Lung (tissue), 12 donors: ENCODE results near the gene ADAMTS15. TPM values are rescaled to one million over a fixed set of nuclear protein-coding genes. Genes with fewer than 3 reads are reported as not detected.

Experiments used
- ATAC-seq: fragments of 200-7000 bp; cut with Tn5 transposase; one replicate; pipeline ENCODE4 v1.9.1; 2020; ENCODE audit warnings: moderate number of reproducible peaks; ENCODE audit not compliant: insufficient read depth, low FRiP score
- DNase-seq, 3 donors: peaks; one replicate each; pipeline ENCODE4 v3.0.0-alpha.2; 2013 to 2017
- H3K27ac ChIP-seq, 2 donors: one replicate each; pipeline ENCODE4 v1.5.1; 2013; ENCODE audit warnings: mild to moderate bottlenecking in 2 of 2, moderate library complexity in 2 of 2, control low read depth in 1 of 2, inconsistent platforms in 1 of 2, low read depth in 1 of 2, low read length in 1 of 2
- H3K27me3 ChIP-seq, 3 donors: one replicate each; pipeline ENCODE4 v1.5.1; 2013; ENCODE audit warnings: low read length in 2 of 3; ENCODE audit not compliant: control insufficient read depth in 3 of 3, insufficient read depth in 3 of 3
- H3K36me3 ChIP-seq, 4 donors: one replicate each; pipeline ENCODE4 v1.5.1; 2013; ENCODE audit warnings: low read length in 4 of 4, mild to moderate bottlenecking in 1 of 4, moderate library complexity in 1 of 4; ENCODE audit not compliant: control insufficient read depth in 4 of 4, insufficient read depth in 4 of 4
- H3K4me1 ChIP-seq, 5 donors: one replicate each; pipeline ENCODE4 v1.5.1; 2013; ENCODE audit warnings: low read length in 5 of 5, mild to moderate bottlenecking in 2 of 5, moderate library complexity in 1 of 5; ENCODE audit not compliant: control insufficient read depth in 5 of 5, insufficient read depth in 5 of 5
- H3K4me3 ChIP-seq: one replicate; pipeline ENCODE4 v1.5.1; 2013; ENCODE audit warnings: mild to moderate bottlenecking, control low read depth, moderate library complexity
- H3K9ac ChIP-seq, 2 donors: one replicate each; pipeline ENCODE4 v1.5.1; 2013; ENCODE audit warnings: low read length in 2 of 2, control low read depth in 1 of 2; ENCODE audit not compliant: insufficient read depth in 1 of 2
- H3K9me3 ChIP-seq, 4 donors: one replicate each; pipeline ENCODE4 v1.5.1; 2013; ENCODE audit warnings: low read length in 3 of 4, mild to moderate bottlenecking in 1 of 4, moderate library complexity in 1 of 4; ENCODE audit not compliant: control insufficient read depth in 4 of 4, insufficient read depth in 3 of 4
- WGBS, 2 donors: extraction: QIAGEN DNeasy Blood & Tissue Kit; methylation state at CpG; one replicate each; pipeline ENCODE4 v1.1.7; 2013; 5-methylcytosine and 5-hydroxymethylcytosine counted together
- polyA plus RNA-seq, 2 donors: library from polyadenylated mRNA; stranded (reverse); fragments of 200-250 nt; gene quantifications; one replicate each; pipeline ENCODE4 v1.2.1, GENCODE V29; 2013
- total RNA-seq, 2 donors: library from RNA; depleted of rRNA in 1 of 2; stranded (reverse); fragments of >200 nt in 1 of 2; gene quantifications; one replicate each; pipeline ENCODE4 v1.2.1, GENCODE V29; 2014 to 2021
- TF ChIP-seq, protein P1 (sequence below): IDR thresholded peaks from 2 replicates; pipeline ENCODE4 v1.5.1; 2012; ENCODE audit warnings: mild to moderate bottlenecking; ENCODE audit errors: control extremely low read depth, extremely low read depth
- donor health status: control.
- donor health status: control.
- donor health status: Bipolar disorder and iron deficiency.
- donor health status: healthy.
- donor health status: DM: yes; HTN: yes; CAD: no.

ADAMTS15 gene
- total and polyA plus RNA-seq, 4 donors: 4.4 to 22.9 (median 13.3) TPM

DNA sequence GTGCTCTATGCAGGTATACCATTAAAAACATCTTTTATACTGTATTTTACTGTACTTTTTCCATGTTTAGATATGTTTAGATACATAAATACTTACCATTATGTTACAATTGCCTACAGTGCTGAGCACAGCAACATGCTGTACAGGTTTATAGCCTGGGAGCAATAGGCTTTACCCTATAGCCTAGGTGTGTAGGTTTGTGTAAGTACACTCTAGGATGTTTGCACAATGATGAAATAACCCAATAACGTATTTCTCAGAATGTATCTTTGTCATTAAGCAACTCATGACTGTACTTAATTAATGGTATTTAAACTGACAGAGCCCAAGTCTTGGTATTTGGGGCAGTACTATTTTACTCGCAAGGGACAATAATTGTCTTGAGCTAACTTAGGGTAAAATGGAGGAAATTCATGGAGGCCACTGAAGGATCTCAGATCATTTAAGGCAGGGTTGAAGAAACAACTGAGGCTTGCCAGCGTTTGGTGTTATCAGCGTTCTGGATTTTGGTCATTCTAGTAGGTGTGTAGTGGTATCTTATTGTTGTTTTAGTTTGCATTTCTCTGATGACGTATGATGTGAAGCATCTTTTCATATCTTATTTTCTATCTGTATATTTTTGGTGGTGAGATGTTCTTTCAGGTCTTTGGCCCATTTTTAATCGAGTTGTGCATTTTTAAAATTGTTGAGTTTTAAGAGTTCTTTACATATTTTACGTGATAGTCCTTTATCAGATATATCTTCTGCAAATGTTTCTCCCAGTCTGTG is 42.4 kb downstream of the ADAMTS15 start:
- Histone ChIP-seq H3K9ac (no peak overlapping the region), H3K9me3 (no peaks in the 10 kb centered on the region), H3K4me1 (peaks cover 0 to 40% (median 14%) of the 10 kb centered on the region in 5 donors), H3K27ac (no peak overlapping the region), H3K4me3 (no peak overlapping the region), H3K36me3 (no peaks in the 10 kb centered on the region), H3K27me3 (no peaks in the 10 kb centered on the region)
- ATAC-seq (no peak), DNase-seq (no peak)
- WGBS, 2 donors: 80 to 92% methylated on average over 7 of the region's 7 CpGs
- TF ChIP-seq, protein P1, sequence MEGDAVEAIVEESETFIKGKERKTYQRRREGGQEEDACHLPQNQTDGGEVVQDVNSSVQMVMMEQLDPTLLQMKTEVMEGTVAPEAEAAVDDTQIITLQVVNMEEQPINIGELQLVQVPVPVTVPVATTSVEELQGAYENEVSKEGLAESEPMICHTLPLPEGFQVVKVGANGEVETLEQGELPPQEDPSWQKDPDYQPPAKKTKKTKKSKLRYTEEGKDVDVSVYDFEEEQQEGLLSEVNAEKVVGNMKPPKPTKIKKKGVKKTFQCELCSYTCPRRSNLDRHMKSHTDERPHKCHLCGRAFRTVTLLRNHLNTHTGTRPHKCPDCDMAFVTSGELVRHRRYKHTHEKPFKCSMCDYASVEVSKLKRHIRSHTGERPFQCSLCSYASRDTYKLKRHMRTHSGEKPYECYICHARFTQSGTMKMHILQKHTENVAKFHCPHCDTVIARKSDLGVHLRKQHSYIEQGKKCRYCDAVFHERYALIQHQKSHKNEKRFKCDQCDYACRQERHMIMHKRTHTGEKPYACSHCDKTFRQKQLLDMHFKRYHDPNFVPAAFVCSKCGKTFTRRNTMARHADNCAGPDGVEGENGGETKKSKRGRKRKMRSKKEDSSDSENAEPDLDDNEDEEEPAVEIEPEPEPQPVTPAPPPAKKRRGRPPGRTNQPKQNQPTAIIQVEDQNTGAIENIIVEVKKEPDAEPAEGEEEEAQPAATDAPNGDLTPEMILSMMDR: no peak

DNA sequence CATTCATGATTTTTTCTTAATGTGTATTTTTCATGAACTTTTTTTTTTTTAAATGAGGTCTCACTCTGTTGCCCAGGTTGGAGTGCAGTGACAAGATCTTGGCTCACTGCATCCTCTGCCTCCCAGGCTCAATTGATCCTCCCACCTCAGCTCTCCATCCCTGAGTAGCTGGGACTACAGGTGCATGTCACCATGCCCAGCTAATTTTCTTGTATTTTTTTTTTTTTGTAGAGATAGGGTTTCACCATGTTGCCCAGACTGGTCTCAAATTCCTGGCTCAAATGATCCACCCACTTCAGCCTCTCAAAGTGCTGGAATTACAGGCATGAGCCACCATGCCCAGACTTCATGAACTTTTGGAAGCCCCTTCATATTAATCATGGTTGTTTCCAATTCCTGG is 49.7 kb downstream of the ADAMTS15 start:
- ATAC-seq: no peak
- Histone ChIP-seq H3K4me3 (no peak overlapping the region), H3K9me3 (no peaks in the 10 kb centered on the region), H3K27me3 (no peaks in the 10 kb centered on the region), H3K9ac (no peak overlapping the region), H3K27ac (no peak overlapping the region), H3K4me1 (no peaks in the 10 kb centered on the region), H3K36me3 (no peaks in the 10 kb centered on the region)
- TF ChIP-seq, protein P1: no peak
- no peak for DNase-seq

DNA sequence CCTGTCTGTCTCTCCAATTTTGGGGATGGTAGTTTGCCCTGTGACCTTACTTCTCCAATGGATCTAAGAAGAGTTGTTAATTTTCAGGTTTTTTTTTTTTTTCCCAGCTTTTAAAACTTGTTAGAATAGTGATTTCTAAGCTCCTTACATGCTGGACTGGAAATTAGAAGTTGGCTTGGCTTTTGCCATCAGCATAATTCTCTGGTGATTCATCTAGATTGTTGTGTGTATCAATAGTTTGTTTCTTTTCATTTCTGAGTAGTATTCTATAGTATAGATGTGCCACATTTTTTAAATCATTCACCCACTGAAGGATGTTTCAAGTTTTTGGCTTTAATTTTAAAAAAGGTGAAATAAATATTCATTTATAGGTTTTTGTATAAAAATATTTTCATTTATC is 51.4 kb downstream of the ADAMTS15 start:
- peaks cover 0 to 3% (median 0%) of the 10 kb centered on the region in 4 donors for H3K9me3 ChIP-seq
- no peak overlapping the region for H3K4me3 ChIP-seq
- no peak overlapping the region for H3K27ac ChIP-seq
- DNase-seq (no peak), ATAC-seq (no peak)
- no peaks in the 10 kb centered on the region for H3K27me3 ChIP-seq
- no peak overlapping the region for H3K9ac ChIP-seq
- no peaks in the 10 kb centered on the region for H3K4me1 ChIP-seq
- no peaks in the 10 kb centered on the region for H3K36me3 ChIP-seq
- TF ChIP-seq, protein P1: no peak

DNA sequence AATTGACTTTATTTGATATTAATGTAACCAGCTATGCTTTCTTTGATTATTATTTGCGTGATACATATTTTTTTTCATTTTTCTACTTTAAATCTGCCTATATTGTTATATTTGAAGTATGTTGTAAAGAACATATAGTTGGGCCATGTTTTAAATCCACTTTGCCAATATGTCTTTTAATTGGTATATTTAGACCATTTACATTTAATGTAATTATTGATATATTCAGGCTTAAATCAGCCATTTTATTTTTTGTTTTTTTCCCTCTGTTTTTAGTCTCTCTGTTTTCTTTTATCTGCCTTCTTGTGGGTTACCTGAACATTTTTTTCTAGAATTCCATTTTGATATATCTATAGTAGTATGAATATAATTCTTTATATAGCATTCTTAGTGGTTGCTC is 55.9 kb downstream of the ADAMTS15 start:
- H3K4me3 ChIP-seq: no peak overlapping the region
- H3K27me3 ChIP-seq: no peaks in the 10 kb centered on the region
- no peak overlapping the region for H3K27ac ChIP-seq
- H3K36me3 ChIP-seq: no peaks in the 10 kb centered on the region
- H3K4me1 ChIP-seq: peaks cover 0 to 4% (median 0%) of the 10 kb centered on the region in 5 donors
- peaks cover 0 to 9% (median 2%) of the 10 kb centered on the region in 4 donors for H3K9me3 ChIP-seq
- ATAC-seq (no peak), DNase-seq (no peak)
- TF ChIP-seq, protein P1: no peak
- no peak overlapping the region for H3K9ac ChIP-seq
- WGBS, 2 donors: 94 to 100% methylated on average over 1 of the region's 1 CpG
